Lung (tissue), 12 donors: Measurements from ENCODE around the gene TLE1. TPM values are rescaled to one million over a fixed set of nuclear protein-coding genes. Genes with fewer than 3 reads are reported as not detected.
A peak's percentile ranks its signal among the peaks of the same experiment; 100 is the strongest.

Experiments used
- ATAC-seq: fragments of 200-7000 bp; cut with Tn5 transposase; one replicate; pipeline ENCODE4 v1.9.1; 2020; ENCODE audit warnings: moderate number of reproducible peaks; ENCODE audit not compliant: insufficient read depth, low FRiP score
- DNase-seq, 3 donors: peaks; one replicate each; pipeline ENCODE4 v3.0.0-alpha.2; 2013 to 2017
- H3K27ac ChIP-seq, 2 donors: one replicate each; pipeline ENCODE4 v1.5.1; 2013; ENCODE audit warnings: mild to moderate bottlenecking in 2 of 2, moderate library complexity in 2 of 2, control low read depth in 1 of 2, inconsistent platforms in 1 of 2, low read depth in 1 of 2, low read length in 1 of 2
- H3K27me3 ChIP-seq, 3 donors: one replicate each; pipeline ENCODE4 v1.5.1; 2013; ENCODE audit warnings: low read length in 2 of 3; ENCODE audit not compliant: control insufficient read depth in 3 of 3, insufficient read depth in 3 of 3
- H3K36me3 ChIP-seq, 4 donors: one replicate each; pipeline ENCODE4 v1.5.1; 2013; ENCODE audit warnings: low read length in 4 of 4, mild to moderate bottlenecking in 1 of 4, moderate library complexity in 1 of 4; ENCODE audit not compliant: control insufficient read depth in 4 of 4, insufficient read depth in 4 of 4
- H3K4me1 ChIP-seq, 5 donors: one replicate each; pipeline ENCODE4 v1.5.1; 2013; ENCODE audit warnings: low read length in 5 of 5, mild to moderate bottlenecking in 2 of 5, moderate library complexity in 1 of 5; ENCODE audit not compliant: control insufficient read depth in 5 of 5, insufficient read depth in 5 of 5
- H3K4me3 ChIP-seq: one replicate; pipeline ENCODE4 v1.5.1; 2013; ENCODE audit warnings: mild to moderate bottlenecking, control low read depth, moderate library complexity
- H3K9ac ChIP-seq, 2 donors: one replicate each; pipeline ENCODE4 v1.5.1; 2013; ENCODE audit warnings: low read length in 2 of 2, control low read depth in 1 of 2; ENCODE audit not compliant: insufficient read depth in 1 of 2
- H3K9me3 ChIP-seq, 4 donors: one replicate each; pipeline ENCODE4 v1.5.1; 2013; ENCODE audit warnings: low read length in 3 of 4, mild to moderate bottlenecking in 1 of 4, moderate library complexity in 1 of 4; ENCODE audit not compliant: control insufficient read depth in 4 of 4, insufficient read depth in 3 of 4
- WGBS, 2 donors: extraction: QIAGEN DNeasy Blood & Tissue Kit; methylation state at CpG; one replicate each; pipeline ENCODE4 v1.1.7; 2013; 5-methylcytosine and 5-hydroxymethylcytosine counted together
- polyA plus RNA-seq, 2 donors: library from polyadenylated mRNA; stranded (reverse); fragments of 200-250 nt; gene quantifications; one replicate each; pipeline ENCODE4 v1.2.1, GENCODE V29; 2013
- total RNA-seq, 2 donors: library from RNA; depleted of rRNA in 1 of 2; stranded (reverse); fragments of >200 nt in 1 of 2; gene quantifications; one replicate each; pipeline ENCODE4 v1.2.1, GENCODE V29; 2014 to 2021
- TF ChIP-seq, protein P1 (sequence below): IDR thresholded peaks from 2 replicates; pipeline ENCODE4 v1.5.1; 2012; ENCODE audit warnings: mild to moderate bottlenecking; ENCODE audit errors: control extremely low read depth, extremely low read depth
- donor health status: control.
- donor health status: control.
- donor health status: Bipolar disorder and iron deficiency.
- donor health status: healthy.
- donor health status: DM: yes; HTN: yes; CAD: no.

Gene TLE1
- total and polyA plus RNA-seq, 4 donors: 16.8 to 35.2 (median 19.4) TPM

DNA sequence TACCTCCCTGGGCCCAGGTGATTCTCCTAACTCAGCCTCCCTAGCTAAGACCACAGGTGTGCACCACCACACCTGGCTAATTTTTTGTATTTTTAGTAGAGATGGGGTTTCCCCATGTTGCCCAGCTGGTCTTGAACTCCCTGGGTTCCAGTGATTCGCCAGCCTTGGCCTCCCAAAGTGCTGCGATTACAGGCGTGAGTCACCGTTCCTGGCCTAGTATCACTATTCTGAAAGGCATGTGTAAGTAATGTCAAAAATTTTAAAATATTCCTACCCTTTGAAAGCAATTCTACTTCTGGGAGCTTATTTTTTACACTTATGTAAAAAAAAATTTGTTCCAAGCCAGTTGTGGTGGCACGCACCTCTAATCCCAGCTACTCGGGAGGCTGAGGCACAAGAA lies 27.1 kb upstream of the TLE1 start:
- Histone ChIP-seq H3K4me3 (no peak overlapping the region), H3K9me3 (peaks cover 0 to 2% (median 0%) of the 10 kb centered on the region in 4 donors), H3K27ac (no peak overlapping the region), H3K27me3 (peaks cover 0 to 2% (median 0%) of the 10 kb centered on the region in 3 donors), H3K36me3 (no peaks in the 10 kb centered on the region), H3K4me1 (no peaks in the 10 kb centered on the region), H3K9ac (no peak overlapping the region)
- no peak for DNase-seq
- ATAC-seq: no peak
- WGBS, 2 donors: 96 to 97% methylated on average over 6 of the region's 6 CpGs
- TF ChIP-seq, protein P1, sequence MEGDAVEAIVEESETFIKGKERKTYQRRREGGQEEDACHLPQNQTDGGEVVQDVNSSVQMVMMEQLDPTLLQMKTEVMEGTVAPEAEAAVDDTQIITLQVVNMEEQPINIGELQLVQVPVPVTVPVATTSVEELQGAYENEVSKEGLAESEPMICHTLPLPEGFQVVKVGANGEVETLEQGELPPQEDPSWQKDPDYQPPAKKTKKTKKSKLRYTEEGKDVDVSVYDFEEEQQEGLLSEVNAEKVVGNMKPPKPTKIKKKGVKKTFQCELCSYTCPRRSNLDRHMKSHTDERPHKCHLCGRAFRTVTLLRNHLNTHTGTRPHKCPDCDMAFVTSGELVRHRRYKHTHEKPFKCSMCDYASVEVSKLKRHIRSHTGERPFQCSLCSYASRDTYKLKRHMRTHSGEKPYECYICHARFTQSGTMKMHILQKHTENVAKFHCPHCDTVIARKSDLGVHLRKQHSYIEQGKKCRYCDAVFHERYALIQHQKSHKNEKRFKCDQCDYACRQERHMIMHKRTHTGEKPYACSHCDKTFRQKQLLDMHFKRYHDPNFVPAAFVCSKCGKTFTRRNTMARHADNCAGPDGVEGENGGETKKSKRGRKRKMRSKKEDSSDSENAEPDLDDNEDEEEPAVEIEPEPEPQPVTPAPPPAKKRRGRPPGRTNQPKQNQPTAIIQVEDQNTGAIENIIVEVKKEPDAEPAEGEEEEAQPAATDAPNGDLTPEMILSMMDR: no peak

DNA sequence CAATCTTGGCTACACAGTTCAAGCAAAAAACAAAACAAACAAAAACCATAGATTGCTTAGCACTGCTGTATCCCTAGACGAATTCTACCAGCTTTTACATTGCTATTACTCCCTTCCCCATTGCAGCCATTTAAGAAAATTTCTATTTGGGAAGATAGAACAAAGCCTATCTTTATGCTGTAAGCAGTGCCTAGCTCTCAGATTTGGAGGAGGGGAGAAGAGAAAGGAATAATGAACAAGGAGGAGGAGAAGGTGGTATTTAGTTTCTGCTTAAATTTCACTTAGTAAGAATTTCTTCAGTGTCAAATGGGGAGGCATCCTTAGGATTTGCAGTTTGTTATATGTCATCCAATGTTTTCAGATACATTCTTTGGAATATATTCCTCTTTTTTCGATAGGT lies 16.2 kb upstream of the TLE1 start:
- WGBS, 2 donors: 87 to 94% methylated on average over 2 of the region's 2 CpGs
- TF ChIP-seq, protein P1: no peak
- DNase-seq (no peak), ATAC-seq (no peak)
- Histone ChIP-seq H3K9ac (no peak overlapping the region), H3K27me3 (no peaks in the 10 kb centered on the region), H3K9me3 (no peaks in the 10 kb centered on the region), H3K4me3 (no peak overlapping the region), H3K36me3 (no peaks in the 10 kb centered on the region), H3K4me1 (no peaks in the 10 kb centered on the region), H3K27ac (no peak overlapping the region)

DNA sequence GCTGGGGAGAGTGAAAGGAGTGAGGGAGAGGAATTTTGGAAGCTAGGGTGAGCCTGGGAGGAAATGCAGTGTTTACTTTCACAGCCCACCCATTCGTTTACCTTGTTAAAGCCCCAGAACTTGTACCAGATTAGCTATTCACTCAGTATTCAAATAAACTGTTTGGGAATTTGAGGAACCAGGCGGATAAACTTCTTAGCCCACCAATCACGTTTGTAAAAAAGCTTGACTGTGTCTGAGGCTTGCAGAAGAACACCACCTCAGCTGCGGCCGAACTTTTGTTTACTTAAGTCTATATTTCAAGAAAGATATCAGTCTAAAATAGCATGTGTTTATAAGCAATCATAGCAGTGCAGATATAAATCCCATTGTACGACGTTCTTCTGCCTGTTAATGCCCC lies 5.2 kb upstream of the TLE1 start:
- peaks cover 3 to 32% (median 6%) of the 10 kb centered on the region in 5 donors for H3K4me1 ChIP-seq
- H3K27me3 ChIP-seq: no peaks in the 10 kb centered on the region
- 23 to 34% methylated on average over 7 of the region's 7 CpGs for WGBS, 2 donors
- no peak for ATAC-seq
- H3K4me3 ChIP-seq: no peak overlapping the region
- H3K9ac ChIP-seq: no peak overlapping the region
- TF ChIP-seq, protein P1: no peak
- no peaks in the 10 kb centered on the region for H3K9me3 ChIP-seq
- H3K36me3 ChIP-seq: no peaks in the 10 kb centered on the region
- peak in 2 of 3 donors; percentile 19 to 64 for DNase-seq
- H3K27ac ChIP-seq: no peak overlapping the region
